IMR-90 (cell line): Measurements from ENCODE around the gene NPAS1. TPM values are rescaled to one million over a fixed set of nuclear protein-coding genes. Genes with fewer than 3 reads are reported as not detected.

ENCODE experiments used
- ATAC-seq: fragments of 200-7000 bp; cut with Tn5 transposase; 2 replicates; pipeline ENCODE4 v1.9.1; 2020; ENCODE audit warnings: low read depth, mild to moderate bottlenecking, moderate library complexity
- BruUV-seq: library from RNA; stranded (reverse); fragments of 400-500 nt; replicated peaks from 2 replicates; lab custom pipeline; 2021; lab: Mats Ljungman, UMichigan
- CTCF ChIA-PET: fragments of 300-600 bp; formaldehyde crosslinking; extraction: SDS; loops from one replicate; lab custom pipeline; 2021; ENCODE audit warnings: antibody characterized with exemption; lab: Yijun Ruan, JAX
- POLR2A ChIA-PET: fragments of 300-600 bp; sonication (Branson Sonifier 250); formaldehyde crosslinking; loops from one replicate; lab custom pipeline; 2022; ENCODE audit warnings: antibody characterized with exemption; ENCODE audit not compliant: unreplicated experiment; lab: Charles Lee
- DNase-seq: peaks from one replicate; pipeline ENCODE4 v3.0.0; 2013
- H2AFZ ChIP-seq: replicated peaks from 2 replicates; pipeline ENCODE3; 2013; ENCODE audit warnings: low read length, mild to moderate bottlenecking; ENCODE audit not compliant: poor library complexity
- H2AK5ac ChIP-seq: 2 replicates; pipeline ENCODE4 v1.6.1; 2013; ENCODE audit warnings: low read depth, low read length, inconsistent platforms
- H2AK9ac ChIP-seq: replicated peaks from 2 replicates; pipeline ENCODE3; 2013; ENCODE audit warnings: mild to moderate bottlenecking, low read depth, low read length, moderate library complexity; ENCODE audit not compliant: poor library complexity
- H2BK120ac ChIP-seq: 2 replicates; pipeline ENCODE4 v1.6.1; 2013; ENCODE audit warnings: low read depth, low read length, inconsistent platforms
- H2BK15ac ChIP-seq: 3 replicates; pipeline ENCODE4 v1.6.1; 2013; ENCODE audit warnings: low read depth, low read length, inconsistent platforms
- H2BK20ac ChIP-seq: 2 replicates; pipeline ENCODE4 v1.6.1; 2013; ENCODE audit warnings: low read depth, mild to moderate bottlenecking, inconsistent platforms, low read length, moderate library complexity
- H2BK5ac ChIP-seq: 2 replicates; pipeline ENCODE4 v1.6.1; 2013; ENCODE audit warnings: mild to moderate bottlenecking, low read depth, low read length, inconsistent platforms; ENCODE audit not compliant: poor library complexity, severe bottlenecking
- H3K14ac ChIP-seq: replicated peaks from 2 replicates; pipeline ENCODE4 v1.6.1; 2013; ENCODE audit warnings: low read depth, low read length, inconsistent platforms
- H3K18ac ChIP-seq: 2 replicates; pipeline ENCODE4 v1.6.1; 2013; ENCODE audit warnings: low read depth, low read length, control low read depth
- H3K23ac ChIP-seq: 2 replicates; pipeline ENCODE4 v1.6.1; 2013; ENCODE audit warnings: low read depth, low read length, inconsistent platforms
- H3K27ac ChIP-seq: 2 replicates; pipeline ENCODE4 v1.5.1; 2013; ENCODE audit warnings: mild to moderate bottlenecking, control low read depth, low read length; ENCODE audit not compliant: insufficient read depth
- H3K27me3 ChIP-seq: 2 replicates; pipeline ENCODE4 v1.6.1; 2013; ENCODE audit warnings: low read length; ENCODE audit not compliant: control insufficient read depth, insufficient read depth
- H3K36me3 ChIP-seq: 2 replicates; pipeline ENCODE4 v1.6.1; 2013; ENCODE audit warnings: low read length, mixed read lengths; ENCODE audit not compliant: control insufficient read depth, insufficient read depth
- H3K4ac ChIP-seq: 2 replicates; pipeline ENCODE4 v1.6.1; 2013; ENCODE audit warnings: low read depth, low read length, inconsistent platforms
- H3K4me1 ChIP-seq: 2 replicates; pipeline ENCODE4 v1.6.1; 2013; ENCODE audit warnings: low read length, mixed read lengths; ENCODE audit not compliant: control insufficient read depth, insufficient read depth
- H3K4me2 ChIP-seq: 2 replicates; pipeline ENCODE4 v1.6.1; 2013; ENCODE audit warnings: low read depth, mild to moderate bottlenecking, control low read depth, low read length, moderate library complexity
- H3K4me3 ChIP-seq: 2 replicates; pipeline ENCODE4 v1.5.1; 2013; ENCODE audit warnings: low read depth, mild to moderate bottlenecking, control low read depth, low read length, moderate library complexity; ENCODE audit not compliant: insufficient read depth
- H3K56ac ChIP-seq: 2 replicates; pipeline ENCODE4 v1.6.1; 2013; ENCODE audit warnings: low read length, inconsistent platforms; ENCODE audit not compliant: insufficient read depth; ENCODE audit errors: extremely low read depth
- H3K79me1 ChIP-seq, 2 experiments: 2 replicates each; pipeline ENCODE4 v1.6.1; 2013; ENCODE audit warnings: low read length in 2 of 2, inconsistent platforms in 1 of 2, low read depth in 1 of 2
- H3K9ac ChIP-seq: 2 replicates; pipeline ENCODE4 v1.6.1; 2013; ENCODE audit warnings: low read depth, low read length, control low read depth
- H3K9me1 ChIP-seq: 2 replicates; pipeline ENCODE4 v1.6.1; 2013; ENCODE audit warnings: low read length, inconsistent platforms; ENCODE audit not compliant: insufficient read depth
- H3K9me3 ChIP-seq: 2 replicates; pipeline ENCODE4 v1.6.1; 2013; ENCODE audit warnings: low read length; ENCODE audit not compliant: control insufficient read depth, insufficient read depth
- H4K20me1 ChIP-seq: 2 replicates; pipeline ENCODE4 v1.6.1; 2013; ENCODE audit warnings: low read length, inconsistent platforms; ENCODE audit not compliant: insufficient read depth
- H4K5ac ChIP-seq: 2 replicates; pipeline ENCODE4 v1.6.1; 2013; ENCODE audit warnings: mild to moderate bottlenecking, low read depth, low read length, control low read depth
- H4K8ac ChIP-seq, 2 experiments: 2 replicates each; pipeline ENCODE4 v1.6.1; 2013; ENCODE audit warnings: low read depth in 2 of 2, low read length in 2 of 2, control low read depth in 1 of 2, inconsistent platforms in 1 of 2
- H4K91ac ChIP-seq: 2 replicates; pipeline ENCODE4 v1.6.1; 2013; ENCODE audit warnings: low read depth, low read length, inconsistent platforms; ENCODE audit not compliant: insufficient read depth
- BHLHE40 ChIP-seq: fragments of 150-350 bp; IDR thresholded peaks from 2 replicates; pipeline ENCODE4 v1.6.1; 2016; ENCODE audit warnings: mild to moderate bottlenecking, low read depth, low read length
- MAFK ChIP-seq: IDR thresholded peaks from 2 replicates; pipeline ENCODE4 v1.6.1; 2012; ENCODE audit warnings: low read depth, low read length, improper control_type of control experiment
- MAZ ChIP-seq: IDR thresholded peaks from 2 replicates; pipeline ENCODE4 v1.6.1; 2012; ENCODE audit warnings: low read depth, mild to moderate bottlenecking, low read length, improper control_type of control experiment, moderate library complexity, borderline replicate concordance
- MXI1 ChIP-seq: IDR thresholded peaks from 2 replicates; pipeline ENCODE4 v1.6.1; 2012; ENCODE audit warnings: low read depth, mild to moderate bottlenecking, low read length, moderate library complexity, borderline replicate concordance
- POLR2A ChIP-seq: IDR thresholded peaks from 2 replicates; pipeline ENCODE4 v1.6.1; 2012; ENCODE audit warnings: mild to moderate bottlenecking, low read depth, low read length
- RCOR1 ChIP-seq: IDR thresholded peaks from 2 replicates; pipeline ENCODE4 v1.6.1; 2012; ENCODE audit warnings: mild to moderate bottlenecking, low read length, improper control_type of control experiment; ENCODE audit not compliant: insufficient replicate concordance
- RFX5 ChIP-seq: IDR thresholded peaks from 2 replicates; pipeline ENCODE4 v1.8.0; 2012; ENCODE audit warnings: low read depth, mild to moderate bottlenecking, low read length, moderate library complexity
- SMC3 ChIP-seq: fragments of 150-350 bp; IDR thresholded peaks from 2 replicates; pipeline ENCODE4 v1.6.1; 2016; ENCODE audit warnings: low read depth, mild to moderate bottlenecking, antibody characterized with exemption, low read length, moderate library complexity
- WGBS, 2 experiments: methylation state at CpG; one replicate each; pipeline versions ENCODE4 v1.1.5 to v1.1.7; 2013; ENCODE audit warnings: missing lambda C conversion rate in 2 of 2; ENCODE audit not compliant: insufficient read length in 1 of 2; ENCODE audit errors: extremely low coverage in 2 of 2; 5-methylcytosine and 5-hydroxymethylcytosine counted together
- dilution Hi-C: fragments of 300-500 bp; cut with HindIII; formaldehyde crosslinking; loops from one replicate; pipeline ENCODE4 v1.14.3; 2018; ENCODE audit warnings: low sequenced_read_pairs; ENCODE audit not compliant: unreplicated experiment
- in situ Hi-C: fragments of 300-500 bp; cut with MboI; formaldehyde crosslinking; loops from 3 replicates; pipeline ENCODE4 v1.14.3; 2019; ENCODE audit warnings: low sequenced_read_pairs, inconsistent platforms, mixed read lengths
- intact Hi-C: fragments of 100-400 bp; cut with micrococcal nuclease; formaldehyde crosslinking; loops from 2 replicates; pipeline ENCODE4 v1.10.0; 2022
- polyA plus RNA-seq, 3 experiments: library from polyadenylated mRNA; depleted of rRNA; stranded (reverse); fragments of >200 nt; gene quantifications; 2 replicates each; pipeline ENCODE4 v1.2.3, GENCODE V29; 2012; ENCODE audit warnings: low replicate concordance in 1 of 3
- total RNA-seq: library from RNA; depleted of rRNA; stranded (reverse); fragments of >200 nt; gene quantifications from 2 replicates; pipeline ENCODE4 v1.2.3, GENCODE V29; 2012
- TF ChIP-seq, protein P1 (sequence below): conservative IDR thresholded peaks from 2 replicates; pipeline ENCODE4 v1.5.1; 2012; ENCODE audit warnings: mild to moderate bottlenecking, low read depth, low read length, improper control_type of control experiment
- TF ChIP-seq, protein P2 (sequence below): fragments of 150-350 bp; IDR thresholded peaks from 2 replicates; pipeline ENCODE4 v1.6.1; 2016; ENCODE audit warnings: low read depth, mild to moderate bottlenecking, low read length, moderate library complexity, borderline replicate concordance

The NPAS1 gene
- total and polyA plus RNA-seq, 2 of the 4 experiments (the other 2 are of a cell fraction), result 0.36 to 5.7 TPM

DNA sequence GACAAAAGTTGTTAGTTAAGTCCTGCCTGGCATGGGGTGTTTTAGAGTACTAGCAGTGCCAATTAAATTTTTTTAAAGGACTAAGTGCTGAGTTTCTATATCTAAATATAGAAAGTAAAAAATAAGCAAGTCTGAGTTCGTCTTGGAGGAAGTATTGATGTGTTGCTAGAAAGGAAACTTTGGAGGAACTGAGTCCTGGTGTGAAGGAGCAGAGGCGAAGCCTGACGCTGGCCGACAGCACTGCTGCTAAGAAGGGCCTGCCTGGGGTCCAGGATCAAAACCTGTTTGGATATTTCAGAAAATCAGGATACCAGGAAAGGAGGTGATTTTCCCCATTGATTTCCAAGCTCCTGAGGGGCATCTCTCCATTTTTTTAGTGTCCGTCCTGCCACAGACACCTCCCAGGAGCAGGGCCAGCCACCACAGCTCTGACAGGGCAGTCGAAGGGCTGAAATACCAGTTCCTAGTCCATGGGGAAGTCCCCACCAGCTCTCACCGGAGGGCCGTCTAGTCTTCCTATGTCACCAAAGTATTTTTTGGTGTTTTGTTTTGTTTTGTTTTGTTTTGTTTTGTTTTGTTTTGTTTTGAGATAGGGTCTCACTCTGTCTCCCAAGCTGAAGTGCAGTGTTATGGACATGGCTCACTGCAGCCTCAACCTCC lies 38.2 kb upstream of the NPAS1 start:
- DNase-seq (no peak), ATAC-seq (no peak)
- H2BK120ac ChIP-seq, result no peak overlapping the region
- peaks cover 44% of the 10 kb centered on the region for H3K9me1 ChIP-seq
- no peak overlapping the region for H2BK5ac ChIP-seq
- no peak overlapping the region for H4K8ac ChIP-seq
- peaks cover 44% of the 10 kb centered on the region for H4K20me1 ChIP-seq
- ChIA-PET CTCF (interaction anchor here (1.7 kb wide), 1 partner anchor 9 kb away, joined by 5 read pairs; no protein-coding TSS in a partner anchor), POLR2A (no interaction called here)
- no peak overlapping the region for H4K91ac ChIP-seq
- peak overlapping the region; percentile 40; the same call in 1 of the 2 replicates for H3K4ac ChIP-seq
- in situ Hi-C loops (no loop called here), intact Hi-C loops (no loop called here), dilution Hi-C loops (no loop called here)
- H3K4me3 ChIP-seq, result no peak overlapping the region
- no peak overlapping the region for H3K18ac ChIP-seq
- WGBS, 2 experiments, result no CpG with 5 or more reads among the region's 8 CpGs
- H3K27me3 ChIP-seq, result no peaks in the 10 kb centered on the region
- no peak overlapping the region for H3K56ac ChIP-seq
- TF ChIP-seq RFX5 (no peak), BHLHE40 (no peak), MAFK (no peak), MXI1 (no peak), POLR2A (no peak), RCOR1 (no peak), MAZ (no peak), SMC3 (no peak)
- TF ChIP-seq, protein P1, sequence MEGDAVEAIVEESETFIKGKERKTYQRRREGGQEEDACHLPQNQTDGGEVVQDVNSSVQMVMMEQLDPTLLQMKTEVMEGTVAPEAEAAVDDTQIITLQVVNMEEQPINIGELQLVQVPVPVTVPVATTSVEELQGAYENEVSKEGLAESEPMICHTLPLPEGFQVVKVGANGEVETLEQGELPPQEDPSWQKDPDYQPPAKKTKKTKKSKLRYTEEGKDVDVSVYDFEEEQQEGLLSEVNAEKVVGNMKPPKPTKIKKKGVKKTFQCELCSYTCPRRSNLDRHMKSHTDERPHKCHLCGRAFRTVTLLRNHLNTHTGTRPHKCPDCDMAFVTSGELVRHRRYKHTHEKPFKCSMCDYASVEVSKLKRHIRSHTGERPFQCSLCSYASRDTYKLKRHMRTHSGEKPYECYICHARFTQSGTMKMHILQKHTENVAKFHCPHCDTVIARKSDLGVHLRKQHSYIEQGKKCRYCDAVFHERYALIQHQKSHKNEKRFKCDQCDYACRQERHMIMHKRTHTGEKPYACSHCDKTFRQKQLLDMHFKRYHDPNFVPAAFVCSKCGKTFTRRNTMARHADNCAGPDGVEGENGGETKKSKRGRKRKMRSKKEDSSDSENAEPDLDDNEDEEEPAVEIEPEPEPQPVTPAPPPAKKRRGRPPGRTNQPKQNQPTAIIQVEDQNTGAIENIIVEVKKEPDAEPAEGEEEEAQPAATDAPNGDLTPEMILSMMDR, result no peak
- TF ChIP-seq, protein P2, sequence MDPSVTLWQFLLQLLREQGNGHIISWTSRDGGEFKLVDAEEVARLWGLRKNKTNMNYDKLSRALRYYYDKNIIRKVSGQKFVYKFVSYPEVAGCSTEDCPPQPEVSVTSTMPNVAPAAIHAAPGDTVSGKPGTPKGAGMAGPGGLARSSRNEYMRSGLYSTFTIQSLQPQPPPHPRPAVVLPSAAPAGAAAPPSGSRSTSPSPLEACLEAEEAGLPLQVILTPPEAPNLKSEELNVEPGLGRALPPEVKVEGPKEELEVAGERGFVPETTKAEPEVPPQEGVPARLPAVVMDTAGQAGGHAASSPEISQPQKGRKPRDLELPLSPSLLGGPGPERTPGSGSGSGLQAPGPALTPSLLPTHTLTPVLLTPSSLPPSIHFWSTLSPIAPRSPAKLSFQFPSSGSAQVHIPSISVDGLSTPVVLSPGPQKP, result no peak
- H2BK15ac ChIP-seq, result no peak overlapping the region
- 0 out of 2 replicates have a peak, but pooled peaks cover 2% of the 10 kb centered on the region for H3K36me3 ChIP-seq
- BruUV-seq, result no TSS peak
- H3K27ac ChIP-seq, result no peak overlapping the region
- no peak overlapping the region for H4K5ac ChIP-seq
- H3K4me2 ChIP-seq, result no peak overlapping the region
- H2BK20ac ChIP-seq, result peak overlapping the region; percentile 29; the same call in 1 of the 2 replicates
- 0 out of 2 replicates have a peak overlapping the region, but pooled peaks have one; percentile 61 for H3K23ac ChIP-seq
- no peaks in the 10 kb centered on the region for H3K9me3 ChIP-seq
- peak overlapping the region; percentile 21; the same call in 1 of the 2 replicates for H2AK5ac ChIP-seq
- no peak overlapping the region for H2AFZ ChIP-seq
- peaks cover 39 to 87% of the 10 kb centered on the region in 2 experiments for H3K79me1 ChIP-seq
- H3K14ac ChIP-seq, result no peak overlapping the region; the same call in 1 of the 2 replicates
- H2AK9ac ChIP-seq, result no peak overlapping the region
- no peak overlapping the region for H3K9ac ChIP-seq
- peaks cover 32% of the 10 kb centered on the region for H3K4me1 ChIP-seq
